Keratinocyte (primary cell): Measurements from ENCODE around the gene SLC1A3.

Source experiments
- EZH2 ChIP-seq: IDR thresholded peaks from one replicate; pipeline ENCODE4 v1.6.1; 2012; ENCODE audit warnings: inconsistent platforms, mild to moderate bottlenecking, low read length, moderate library complexity
- TF ChIP-seq, protein P1 (sequence below), 3 experiments: IDR thresholded peaks in 1 of 3; conservative IDR thresholded peaks in 1 of 3; optimal IDR thresholded peaks in 1 of 3; 2 replicates in 2 of 3; 3 replicates in 1 of 3; pipeline versions ENCODE3 to v1.5.1; 2011; ENCODE audit warnings: low read length in 3 of 3, mild to moderate bottlenecking in 3 of 3, moderate library complexity in 2 of 3, control low read depth in 1 of 3, inconsistent platforms in 1 of 3; ENCODE audit not compliant: insufficient read depth in 2 of 3; ENCODE audit errors: extremely low read depth in 1 of 3

DNA sequence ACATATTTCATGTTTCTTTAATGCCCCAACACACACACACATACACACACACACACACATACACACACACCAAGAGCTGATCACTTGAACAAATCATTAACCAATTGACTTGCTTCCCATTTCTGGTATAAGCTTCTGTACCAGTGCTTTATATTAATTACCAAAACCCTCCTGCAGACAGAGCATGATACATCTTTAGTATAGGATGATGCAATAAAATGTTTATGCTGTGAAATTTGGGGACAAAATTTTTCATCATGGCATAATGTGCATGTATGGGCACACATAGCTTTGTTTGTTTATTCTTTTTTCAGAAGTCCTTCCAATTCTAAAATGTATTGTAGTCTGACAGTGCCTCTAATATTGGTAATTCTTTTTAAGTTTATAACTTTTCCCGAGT lies 34.5 kb downstream of the SLC1A3 start:
- TF ChIP-seq, protein P1, sequence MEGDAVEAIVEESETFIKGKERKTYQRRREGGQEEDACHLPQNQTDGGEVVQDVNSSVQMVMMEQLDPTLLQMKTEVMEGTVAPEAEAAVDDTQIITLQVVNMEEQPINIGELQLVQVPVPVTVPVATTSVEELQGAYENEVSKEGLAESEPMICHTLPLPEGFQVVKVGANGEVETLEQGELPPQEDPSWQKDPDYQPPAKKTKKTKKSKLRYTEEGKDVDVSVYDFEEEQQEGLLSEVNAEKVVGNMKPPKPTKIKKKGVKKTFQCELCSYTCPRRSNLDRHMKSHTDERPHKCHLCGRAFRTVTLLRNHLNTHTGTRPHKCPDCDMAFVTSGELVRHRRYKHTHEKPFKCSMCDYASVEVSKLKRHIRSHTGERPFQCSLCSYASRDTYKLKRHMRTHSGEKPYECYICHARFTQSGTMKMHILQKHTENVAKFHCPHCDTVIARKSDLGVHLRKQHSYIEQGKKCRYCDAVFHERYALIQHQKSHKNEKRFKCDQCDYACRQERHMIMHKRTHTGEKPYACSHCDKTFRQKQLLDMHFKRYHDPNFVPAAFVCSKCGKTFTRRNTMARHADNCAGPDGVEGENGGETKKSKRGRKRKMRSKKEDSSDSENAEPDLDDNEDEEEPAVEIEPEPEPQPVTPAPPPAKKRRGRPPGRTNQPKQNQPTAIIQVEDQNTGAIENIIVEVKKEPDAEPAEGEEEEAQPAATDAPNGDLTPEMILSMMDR (optimal IDR thresholded peaks at IDR 0.05 in 1 of 3, IDR thresholded peaks at IDR 0.05 in 1 of 3, conservative IDR thresholded peaks at IDR 0.05 in 1 of 3; ENCODE audit: extremely low read depth in 1 of 3, insufficient read depth in 2 of 3, low read length in 3 of 3): no peak
- TF ChIP-seq EZH2: no peak
